NT2/D1 (cell line): Measurements from ENCODE around the gene GLDN.

ENCODE experiments used
- DNase-seq: peaks from one replicate; pipeline ENCODE4 v3.0.0-alpha.2; 2011; ENCODE audit warnings: low read depth, low spot score
- H3K27me3 ChIP-seq: 2 replicates; pipeline ENCODE4 v1.6.0; 2011; ENCODE audit warnings: mild to moderate bottlenecking; ENCODE audit not compliant: insufficient read length, insufficient read depth
- H3K36me3 ChIP-seq: 2 replicates; pipeline ENCODE4 v1.6.1; 2011; ENCODE audit warnings: mild to moderate bottlenecking, low read length, mixed read lengths; ENCODE audit not compliant: insufficient read depth, insufficient read length
- H3K4me1 ChIP-seq: 2 replicates; pipeline ENCODE4 v1.5.1; 2011; ENCODE audit not compliant: insufficient read depth, insufficient read length
- H3K4me3 ChIP-seq: 2 replicates; pipeline ENCODE4 v1.5.1; 2011; ENCODE audit warnings: low read depth; ENCODE audit not compliant: insufficient read length
- H3K9ac ChIP-seq: 2 replicates; pipeline ENCODE4 v1.6.0; 2011; ENCODE audit warnings: low read depth; ENCODE audit not compliant: insufficient read length
- H3K9me3 ChIP-seq: 2 replicates; pipeline ENCODE4 v1.5.1; 2011; ENCODE audit warnings: mild to moderate bottlenecking, low read length; ENCODE audit not compliant: insufficient read depth
- SUZ12 ChIP-seq: IDR thresholded peaks from 2 replicates; pipeline ENCODE4 v1.6.1; 2011; ENCODE audit not compliant: insufficient read length, insufficient read depth; ENCODE audit errors: extremely low read depth
- YY1 ChIP-seq: IDR thresholded peaks from 2 replicates; pipeline ENCODE4 v1.6.1; 2011; ENCODE audit not compliant: insufficient read length, insufficient read depth
- ZNF274 ChIP-seq: IDR thresholded peaks from 2 replicates; pipeline ENCODE4 v1.6.1; 2011; ENCODE audit warnings: mild to moderate bottlenecking, low read depth, low read length

Gene GLDN

GRCh38 chr15:51367322-51367976, 26.0 kb downstream of the GLDN start:
- no peak overlapping the region for H3K9ac ChIP-seq
- DNase-seq, result no peak
- TF ChIP-seq ZNF274, result no peak
- no peak for TF ChIP-seq YY1
- no peak for TF ChIP-seq SUZ12
- no peaks in the 10 kb centered on the region for H3K9me3 ChIP-seq
- H3K4me1 ChIP-seq, result no peaks in the 10 kb centered on the region
- H3K27me3 ChIP-seq, result no peaks in the 10 kb centered on the region
- no peak overlapping the region for H3K4me3 ChIP-seq
- no peaks in the 10 kb centered on the region for H3K36me3 ChIP-seq

- TF ChIP-seq ZNF274 (no peak), SUZ12 (no peak), YY1 (no peak)
- H3K4me3 ChIP-seq, result no peak overlapping the region
- DNase-seq, result no peak
- H3K9ac ChIP-seq, result no peak overlapping the region
- H3K36me3 ChIP-seq, result no peaks in the 10 kb centered on the region
- no peaks in the 10 kb centered on the region for H3K4me1 ChIP-seq
- no peaks in the 10 kb centered on the region for H3K9me3 ChIP-seq
- no peaks in the 10 kb centered on the region for H3K27me3 ChIP-seq
These were observed 26.9 kb downstream of the GLDN start for GRCh38 chr15:51368307-51368706.

- H3K4me1 ChIP-seq, result no peaks in the 10 kb centered on the region
- H3K27me3 ChIP-seq, result no peaks in the 10 kb centered on the region
These were observed 27.4 kb downstream of the GLDN start for GRCh38 chr15:51368751-51369450.

GRCh38 chr15:51369451-51369761, 28.0 kb downstream of the GLDN start:
- TF ChIP-seq ZNF274 (no peak), SUZ12 (no peak), YY1 (no peak)

More at GRCh38 chr15:51368751-51369450, 27.4 kb downstream of the GLDN start:
- Histone ChIP-seq H3K9me3 (no peaks in the 10 kb centered on the region), H3K36me3 (no peaks in the 10 kb centered on the region), H3K4me3 (no peak overlapping the region), H3K9ac (no peak overlapping the region)
- DNase-seq, result no peak
- TF ChIP-seq ZNF274 (no peak), SUZ12 (no peak), YY1 (no peak)

GRCh38 chr15:51371266-51371665, 29.8 kb downstream of the GLDN start:
- no peaks in the 10 kb centered on the region for H3K4me1 ChIP-seq
- no peak for DNase-seq
- no peak for TF ChIP-seq YY1
- TF ChIP-seq ZNF274, result no peak
- TF ChIP-seq SUZ12, result no peak
- no peaks in the 10 kb centered on the region for H3K36me3 ChIP-seq
- H3K27me3 ChIP-seq, result no peaks in the 10 kb centered on the region
- H3K4me3 ChIP-seq, result no peak overlapping the region
- no peak overlapping the region for H3K9ac ChIP-seq
- no peaks in the 10 kb centered on the region for H3K9me3 ChIP-seq

More at GRCh38 chr15:51369451-51369761, 28.0 kb downstream of the GLDN start:
- no peaks in the 10 kb centered on the region for H3K4me1 ChIP-seq
- H3K27me3 ChIP-seq, result no peaks in the 10 kb centered on the region
- no peak overlapping the region for H3K4me3 ChIP-seq
- H3K9me3 ChIP-seq, result no peaks in the 10 kb centered on the region
- H3K36me3 ChIP-seq, result no peaks in the 10 kb centered on the region
- no peak overlapping the region for H3K9ac ChIP-seq
- no peak for DNase-seq

DNA sequence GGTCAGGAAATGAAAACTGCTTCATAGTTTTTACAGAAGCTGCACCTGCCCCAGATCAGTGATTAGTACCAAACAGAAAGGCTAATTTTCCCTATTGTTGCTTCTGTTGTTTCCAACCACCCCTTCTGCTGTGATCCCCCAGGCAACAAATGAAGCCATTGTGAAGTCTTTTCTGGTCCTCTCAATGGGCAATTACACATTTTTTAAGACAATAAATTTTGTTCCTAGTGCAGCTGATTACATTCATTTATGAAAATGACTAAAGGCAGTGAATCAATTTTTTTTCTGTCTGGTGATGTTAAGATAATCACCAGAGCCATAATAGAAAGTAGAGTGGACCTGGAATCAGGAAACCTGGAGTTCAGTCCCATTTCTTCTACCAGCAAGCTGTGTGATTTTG, 32.7 kb downstream of the GLDN start:
- TF ChIP-seq ZNF274 (no peak), SUZ12 (no peak), YY1 (no peak)
- H3K9ac ChIP-seq, result no peak overlapping the region
- H3K36me3 ChIP-seq, result no peaks in the 10 kb centered on the region
- no peaks in the 10 kb centered on the region for H3K4me1 ChIP-seq
- H3K9me3 ChIP-seq, result no peaks in the 10 kb centered on the region
- DNase-seq, result no peak
- H3K4me3 ChIP-seq, result no peak overlapping the region
- no peaks in the 10 kb centered on the region for H3K27me3 ChIP-seq

DNA sequence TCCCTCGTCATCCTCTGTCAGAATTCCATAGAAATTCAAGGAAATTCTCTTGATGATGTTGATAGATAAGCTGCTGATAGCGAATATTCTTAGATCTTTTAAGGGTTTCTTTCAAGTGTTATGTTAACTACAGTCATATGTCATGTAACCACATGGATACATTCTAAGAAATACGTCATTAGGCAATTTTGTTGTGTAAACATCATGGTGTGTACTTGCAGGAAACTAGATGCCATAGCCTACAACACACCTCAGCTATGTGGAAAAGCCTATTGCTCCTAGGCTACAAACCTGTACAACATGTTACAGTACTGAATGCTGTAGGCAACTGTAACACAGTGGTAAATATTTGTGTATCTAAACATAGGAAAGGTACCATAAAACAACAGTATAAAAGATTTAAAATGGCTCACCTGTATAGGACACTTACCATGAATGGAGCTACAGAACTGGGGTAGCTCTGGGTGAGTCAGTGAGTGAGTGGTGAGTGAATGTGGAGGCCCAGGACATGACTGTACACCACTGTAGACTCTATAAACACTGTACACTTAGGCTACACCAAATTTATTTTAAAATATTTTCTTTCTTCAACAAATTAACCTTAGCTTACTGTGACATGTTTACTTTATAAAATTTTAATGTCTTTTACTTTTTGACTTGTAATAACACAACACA, 34.6 kb downstream of the GLDN start:
- Histone ChIP-seq H3K4me3 (no peak overlapping the region), H3K9ac (no peak overlapping the region), H3K36me3 (no peaks in the 10 kb centered on the region), H3K9me3 (no peaks in the 10 kb centered on the region), H3K27me3 (no peaks in the 10 kb centered on the region), H3K4me1 (no peaks in the 10 kb centered on the region)
- no peak for TF ChIP-seq SUZ12
- no peak for TF ChIP-seq YY1
- no peak for TF ChIP-seq ZNF274
- DNase-seq, result no peak
